Activated CD8-positive, alpha-beta memory T cell treated with anti-CD3 and anti-CD28 coated beads for 36 hours (primary cell): ENCODE data around the gene DNASE1L3. TPM values are rescaled to one million over a fixed set of nuclear protein-coding genes. Genes with fewer than 3 reads are reported as not detected.
"Not testable (repeated sequence)": the region's sequence is repeated elsewhere in the genome, so short reads cannot be mapped to it uniquely, and the experiment has no call there.

Source experiments
- CTCF ChIA-PET: fragments of 350-600 bp; sonication (Branson Sonifier 250); formaldehyde crosslinking; loops from one replicate; lab custom pipeline; 2021; ENCODE audit warnings: antibody characterized with exemption; lab: Charles Lee
- POLR2A ChIA-PET: fragments of 350-600 bp; sonication (Branson Sonifier 250); formaldehyde crosslinking; loops from one replicate; lab custom pipeline; 2021; ENCODE audit warnings: antibody characterized with exemption; lab: Charles Lee
- total RNA-seq, 2 experiments: library from RNA; stranded (reverse); gene quantifications; one replicate each; pipeline ENCODE4 v1.2.3, GENCODE V29; 2021

Gene DNASE1L3
- not detected for total RNA-seq

GRCh38 chr3:58210761-58211460, at the start of gene DNASE1L3:
DNASE1L3 (minus strand) TSS chr3:58210972; CDS start chr3:58210906, 66 bp downstream.
- ChIA-PET CTCF (no interaction called here), POLR2A (no interaction called here)

- ChIA-PET POLR2A (no interaction called here), CTCF (no interaction called here)
Measured at GRCh38 chr3:58260261-58260731, 49.5 kb upstream of the DNASE1L3 start.

GRCh38 chr3:58258392-58259055, 47.8 kb upstream of the DNASE1L3 start:
- ChIA-PET CTCF (no interaction called here), POLR2A (no interaction called here)

GRCh38 chr3:58256511-58256910, 45.7 kb upstream of the DNASE1L3 start:
- CTCF ChIA-PET: no interaction called here
- POLR2A ChIA-PET: no interaction called here

GRCh38 chr3:58256061-58256460, 45.3 kb upstream of the DNASE1L3 start:
- ChIA-PET CTCF (no interaction called here), POLR2A (no interaction called here)

- POLR2A ChIA-PET: no interaction called here
- CTCF ChIA-PET: no interaction called here
Measured at GRCh38 chr3:58254144-58254543, 43.4 kb upstream of the DNASE1L3 start.

GRCh38 chr3:58251631-58252035, 40.9 kb upstream of the DNASE1L3 start:
- POLR2A ChIA-PET: no interaction called here
- CTCF ChIA-PET: interaction anchor here (1.0 kb wide), 1 partner anchor 12 kb away, joined by 3 read pairs; no protein-coding TSS in a partner anchor

- CTCF ChIA-PET: no interaction called here
Measured at GRCh38 chr3:58250093-58250707, 39.4 kb upstream of the DNASE1L3 start.

GRCh38 chr3:58249358-58250092, 38.8 kb upstream of the DNASE1L3 start:
- ChIA-PET POLR2A (no interaction called here), CTCF (interaction anchor here (1.7 kb wide), 1 partner anchor 60 kb away, joined by 3 read pairs; no protein-coding TSS in a partner anchor)

More at GRCh38 chr3:58250093-58250707, 39.4 kb upstream of the DNASE1L3 start:
- POLR2A ChIA-PET: no interaction called here

- ChIA-PET POLR2A (no interaction called here), CTCF (no interaction called here)
Measured at GRCh38 chr3:58246148-58247047, 35.6 kb upstream of the DNASE1L3 start.

- ChIA-PET CTCF (no interaction called here), POLR2A (no interaction called here)
Measured at GRCh38 chr3:58243976-58244585, 33.3 kb upstream of the DNASE1L3 start.

- CTCF ChIA-PET, POLR2A ChIA-PET: not testable (repeated sequence)
Measured at GRCh38 chr3:58242860-58243259, 32.1 kb upstream of the DNASE1L3 start.

GRCh38 chr3:58242340-58242739, 31.6 kb upstream of the DNASE1L3 start:
- ChIA-PET CTCF (no interaction called here), POLR2A (no interaction called here)

GRCh38 chr3:58241306-58242044, 30.7 kb upstream of the DNASE1L3 start:
- ChIA-PET POLR2A (no interaction called here), CTCF (interaction anchor here (0.7 kb wide), 1 partner anchor 222 kb away, joined by 3 read pairs; no protein-coding TSS in a partner anchor)

- CTCF ChIA-PET: interaction anchor here (0.7 to 1.6 kb wide), 4 partner anchors 13 to 68 kb away, joined by 3 to 6 read pairs (median 5); partner anchors contain the start of genes HTD2 and RPP14
Measured at GRCh38 chr3:58238830-58239229, 28.1 kb upstream of the DNASE1L3 start.

GRCh38 chr3:58237941-58238681, 27.3 kb upstream of the DNASE1L3 start:
- ChIA-PET CTCF (interaction anchor here (0.6 to 2.0 kb wide), 5 partner anchors 20 to 230 kb away, joined by 3 to 7 read pairs (median 4); partner anchors contain the start of genes FLNB, HTD2 and RPP14), POLR2A (interaction anchor here (0.7 to 0.9 kb wide), 2 partner anchors 43 to 68 kb away, joined by 3 to 6 read pairs; partner anchors contain the start of genes HTD2 and RPP14)

More at GRCh38 chr3:58238830-58239229, 28.1 kb upstream of the DNASE1L3 start:
- POLR2A ChIA-PET: no interaction called here
